GM12878 (cell line): ENCODE data around the gene TOB1.

Experiments
- POLR2A ChIP-seq: IDR thresholded peaks from 2 replicates; pipeline ENCODE4 v1.6.1; 2011; ENCODE audit warnings: low read depth, mild to moderate bottlenecking, low read length
- POLR2AphosphoS5 ChIP-seq: IDR thresholded peaks from 2 replicates; pipeline ENCODE4 v1.6.1; 2011; ENCODE audit warnings: mild to moderate bottlenecking, low read length, inconsistent platforms
- SRF ChIP-seq, 2 experiments: IDR thresholded peaks; 2 replicates each; pipeline ENCODE4 v1.6.1; 2011; ENCODE audit warnings: low read depth in 2 of 2, low read length in 2 of 2, mild to moderate bottlenecking in 1 of 2, moderate library complexity in 1 of 2

- no peak for TF ChIP-seq SRF (IDR thresholded peaks at IDR 0.05; ENCODE audit: low read depth in 2 of 2, low read length in 2 of 2)
- no peak for TF ChIP-seq POLR2A
- no peak for TF ChIP-seq POLR2AphosphoS5
Measured at GRCh38 chr17:50836826-50837225, 29.3 kb downstream of the TOB1 start.
